Transverse colon (tissue), 4 donors: ENCODE data around the gene DEF6. TPM values are rescaled to one million over a fixed set of nuclear protein-coding genes. Genes with fewer than 3 reads are reported as not detected.

Experiments used
- DNase-seq: peaks from one replicate; pipeline ENCODE4 v3.0.0-alpha.2; 2019
- H3K27ac ChIP-seq, 4 donors: fragments of 200-600 bp; sonication (generic); 2 replicates each; pipeline ENCODE4 v1.5.1; 2016 to 2018; ENCODE audit warnings: inconsistent platforms in 4 of 4
- H3K27me3 ChIP-seq: fragments of 200-600 bp; sonication (generic); 2 replicates; pipeline ENCODE4 v1.5.1; 2017; ENCODE audit warnings: inconsistent platforms
- H3K36me3 ChIP-seq, 4 donors: fragments of 200-600 bp; sonication (generic); 2 replicates each; pipeline ENCODE4 v1.5.1; 2017 to 2019; ENCODE audit warnings: inconsistent platforms in 4 of 4
- H3K4me1 ChIP-seq, 4 donors: fragments of 200-600 bp; sonication (generic); 2 replicates each; pipeline ENCODE4 v1.5.1; 2017 to 2020; ENCODE audit warnings: inconsistent platforms in 4 of 4
- H3K4me3 ChIP-seq, 4 donors: fragments of 200-600 bp; sonication (generic); 1 replicate in 1 of 4; 2 replicates in 3 of 4; pipeline versions ENCODE4 v1.5.1 to v1.6.1; 2017 to 2019; ENCODE audit warnings: inconsistent platforms in 4 of 4
- H3K9me3 ChIP-seq, 2 donors: fragments of 200-600 bp; sonication (generic); 2 replicates each; pipeline ENCODE4 v1.5.1; 2017 to 2019; ENCODE audit warnings: inconsistent platforms in 2 of 2
- EP300 ChIP-seq: sonication (generic); formaldehyde crosslinking; IDR thresholded peaks from one replicate; pipeline ENCODE4 v1.6.1; 2017; ENCODE audit warnings: antibody characterized with exemption, low read depth
- POLR2A ChIP-seq: fragments of 450-650 bp; IDR thresholded peaks from one replicate; pipeline ENCODE4 v1.6.1; 2016; ENCODE audit warnings: antibody characterized with exemption, mild to moderate bottlenecking, moderate library complexity
- POLR2AphosphoS5 ChIP-seq, 3 donors: sonication (generic); formaldehyde crosslinking; IDR thresholded peaks; one replicate each; pipeline ENCODE4 v1.6.1; 2016; ENCODE audit warnings: antibody characterized with exemption in 3 of 3
- WGBS, 2 donors: methylation state at CpG; one replicate each; pipeline ENCODE4 v1.1.5; 2018; ENCODE audit warnings: low coverage in 1 of 2; 5-methylcytosine and 5-hydroxymethylcytosine counted together
- in situ Hi-C, 4 donors: fragments of 200-750 bp; cut with MboI; loops; one replicate each; pipeline versions ENCODE4 v1.15.0 to v1.15.1; 2017; ENCODE audit warnings: low sequenced_read_pairs in 3 of 4, low pct_ligation_motif_present in 1 of 4, low pct_unique_long_range_greater_than_20kb in 1 of 4
- intact Hi-C: fragments of 100-400 bp; cut with DNase I; formaldehyde crosslinking; loops from one replicate; pipeline ENCODE4 v1.15.1; 2023; ENCODE audit warnings: low total_unique reads
- total RNA-seq, 4 donors: library from RNA; depleted of rRNA; stranded (reverse); fragments of >200 nt; gene quantifications; one replicate each; pipeline ENCODE4 v1.1.0, GENCODE V29; 2016
- TF ChIP-seq, protein P1 (sequence below), 5 experiments: fragments of 200-600 bp in 3 of 5; fragments of 450-650 bp in 2 of 5; sonication (generic) in 3 of 5; IDR thresholded peaks; 1 replicate in 2 of 5; 2 replicates in 3 of 5; pipeline ENCODE4 v1.5.1; 2016 to 2017; ENCODE audit warnings: antibody characterized with exemption in 5 of 5, inconsistent platforms in 3 of 5, mild to moderate bottlenecking in 2 of 5, moderate library complexity in 1 of 5

The DEF6 gene
- total RNA-seq, 4 donors from 2014 or later = 2.6 to 24.5 (median 6.8) TPM

DNA sequence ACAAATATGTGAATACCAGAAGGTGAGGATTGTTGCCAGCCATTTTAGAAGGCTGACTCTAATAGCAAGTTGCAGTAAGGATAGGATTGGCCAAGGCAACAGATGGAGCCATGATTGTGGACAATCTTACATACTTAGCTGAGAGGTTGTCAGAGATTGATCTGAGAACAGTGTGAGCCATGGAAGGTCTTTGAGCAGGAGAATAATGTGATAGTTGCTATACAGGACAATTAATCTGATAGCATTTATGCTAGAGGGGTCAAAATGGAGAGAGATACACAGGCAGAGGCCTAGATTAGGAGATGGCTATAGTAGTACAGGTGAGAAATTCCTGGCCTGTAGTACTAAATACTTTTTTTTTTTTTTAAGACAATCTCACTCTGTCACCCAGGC is 68.6 kb downstream of the DEF6 start:
- Histone ChIP-seq H3K36me3 (no peaks in the 10 kb centered on the region), H3K4me3 (no peak overlapping the region), H3K4me1 (peaks cover 3 to 32% (median 20%) of the 10 kb centered on the region in 4 donors), H3K27ac (no peak overlapping the region), H3K27me3 (no peaks in the 10 kb centered on the region), H3K9me3 (no peaks in the 10 kb centered on the region)
- intact Hi-C loops = no loop called here
- in situ Hi-C loops = no loop called here
- DNase-seq = no peak
- TF ChIP-seq POLR2A (no peak), POLR2AphosphoS5 (IDR thresholded peaks at IDR 0.05) (no peak), EP300 (no peak)
- TF ChIP-seq, protein P1, sequence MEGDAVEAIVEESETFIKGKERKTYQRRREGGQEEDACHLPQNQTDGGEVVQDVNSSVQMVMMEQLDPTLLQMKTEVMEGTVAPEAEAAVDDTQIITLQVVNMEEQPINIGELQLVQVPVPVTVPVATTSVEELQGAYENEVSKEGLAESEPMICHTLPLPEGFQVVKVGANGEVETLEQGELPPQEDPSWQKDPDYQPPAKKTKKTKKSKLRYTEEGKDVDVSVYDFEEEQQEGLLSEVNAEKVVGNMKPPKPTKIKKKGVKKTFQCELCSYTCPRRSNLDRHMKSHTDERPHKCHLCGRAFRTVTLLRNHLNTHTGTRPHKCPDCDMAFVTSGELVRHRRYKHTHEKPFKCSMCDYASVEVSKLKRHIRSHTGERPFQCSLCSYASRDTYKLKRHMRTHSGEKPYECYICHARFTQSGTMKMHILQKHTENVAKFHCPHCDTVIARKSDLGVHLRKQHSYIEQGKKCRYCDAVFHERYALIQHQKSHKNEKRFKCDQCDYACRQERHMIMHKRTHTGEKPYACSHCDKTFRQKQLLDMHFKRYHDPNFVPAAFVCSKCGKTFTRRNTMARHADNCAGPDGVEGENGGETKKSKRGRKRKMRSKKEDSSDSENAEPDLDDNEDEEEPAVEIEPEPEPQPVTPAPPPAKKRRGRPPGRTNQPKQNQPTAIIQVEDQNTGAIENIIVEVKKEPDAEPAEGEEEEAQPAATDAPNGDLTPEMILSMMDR (IDR thresholded peaks at IDR 0.05) = no peak

DNA sequence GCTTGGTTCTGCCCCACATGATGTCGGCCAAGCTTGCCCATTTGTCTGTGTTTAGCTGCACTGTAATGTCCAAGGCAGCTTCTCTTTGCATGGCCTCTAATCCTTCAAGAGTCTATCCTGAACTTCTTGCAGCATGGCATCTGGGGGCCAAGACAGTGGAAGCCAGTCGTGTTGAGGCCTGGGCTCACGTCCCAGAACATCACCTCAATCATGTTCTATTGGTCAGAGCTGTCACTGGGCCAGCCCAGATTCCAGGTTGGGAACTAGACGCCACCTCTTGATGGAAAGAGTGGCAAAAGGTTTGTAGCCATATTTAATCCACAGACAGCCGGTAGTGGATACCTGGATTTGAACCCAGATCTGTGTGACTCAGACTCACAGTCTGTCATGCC is 70.0 kb downstream of the DEF6 start:
- H3K4me3 ChIP-seq = no peak overlapping the region
- in situ Hi-C loops (no loop called here), intact Hi-C loops (no loop called here)
- no peaks in the 10 kb centered on the region for H3K36me3 ChIP-seq
- 96 to 100% methylated on average over 1 to 5 of the region's 5 CpGs for WGBS, 2 donors
- no peaks in the 10 kb centered on the region for H3K27me3 ChIP-seq
- H3K4me1 ChIP-seq = peaks cover 3 to 43% (median 23%) of the 10 kb centered on the region in 4 donors
- no peak for TF ChIP-seq POLR2A
- no peak for TF ChIP-seq POLR2AphosphoS5 (IDR thresholded peaks at IDR 0.05)
- TF ChIP-seq EP300 = no peak
- TF ChIP-seq, protein P1 (IDR thresholded peaks at IDR 0.05) = no peak
- DNase-seq = no peak
- no peaks in the 10 kb centered on the region for H3K9me3 ChIP-seq
- no peak overlapping the region for H3K27ac ChIP-seq

GRCh38 chr6:35368038-35368887 is 70.6 kb downstream of the DEF6 start:
- no peak for DNase-seq
- Histone ChIP-seq H3K27ac (peak overlapping the region in 1 of 4 donors; percentile 15), H3K36me3 (no peaks in the 10 kb centered on the region), H3K9me3 (no peaks in the 10 kb centered on the region), H3K27me3 (no peaks in the 10 kb centered on the region), H3K4me1 (peaks cover 3 to 43% (median 23%) of the 10 kb centered on the region in 4 donors), H3K4me3 (no peak overlapping the region)
- intact Hi-C loops = no loop called here
- TF ChIP-seq, protein P1 (IDR thresholded peaks at IDR 0.05) = no peak
- no peak for TF ChIP-seq POLR2AphosphoS5 (IDR thresholded peaks at IDR 0.05)
- TF ChIP-seq POLR2A = no peak
- TF ChIP-seq EP300 = no peak
- WGBS, 2 donors = 87% methylated on average over 2 of the region's 2 CpGs; no CpG with 5 or more reads in 1 of the 2 donors
- in situ Hi-C loops = no loop called here

GRCh38 chr6:35370124-35370741 is 72.6 kb downstream of the DEF6 start:
- Histone ChIP-seq H3K27ac (peak overlapping the region in 3 of 4 donors; percentile 7 to 41 (median 39)), H3K9me3 (no peaks in the 10 kb centered on the region), H3K4me1 (peaks cover 3 to 43% (median 23%) of the 10 kb centered on the region in 4 donors), H3K27me3 (no peaks in the 10 kb centered on the region), H3K36me3 (no peaks in the 10 kb centered on the region), H3K4me3 (no peak overlapping the region)
- TF ChIP-seq, protein P1 (IDR thresholded peaks at IDR 0.05) = no peak
- TF ChIP-seq EP300 (peak; percentile 26), POLR2AphosphoS5 (IDR thresholded peaks at IDR 0.05) (no peak), POLR2A (no peak)
- WGBS, 2 donors = 49 to 70% methylated on average over 5 to 8 of the region's 8 CpGs
- intact Hi-C loops = no loop called here
- DNase-seq = peak; percentile 50
- in situ Hi-C loops = no loop called here
